Caco-2 (cell line): ENCODE results near the gene NIPSNAP3A. TPM values are rescaled to one million over a fixed set of nuclear protein-coding genes. Genes with fewer than 3 reads are reported as not detected.

ENCODE experiments used
- BruUV-seq: library from RNA; stranded (reverse); fragments of 400-500 nt; replicated peaks from 2 replicates; lab custom pipeline; 2021; lab: Mats Ljungman, UMichigan
- CTCF ChIA-PET: fragments of 300-600 bp; sonication (Branson Sonifier 250); formaldehyde crosslinking; loops from one replicate; lab custom pipeline; 2022; ENCODE audit warnings: antibody characterized with exemption; lab: Charles Lee
- POLR2A ChIA-PET: fragments of 300-600 bp; sonication (Branson Sonifier 250); formaldehyde crosslinking; loops from one replicate; lab custom pipeline; 2022; ENCODE audit warnings: antibody characterized with exemption; lab: Charles Lee
- DNase-seq, 2 experiments: peaks; one replicate each; pipeline versions ENCODE4 v3.0.0 to v3.0.0-alpha.2; 2020 to 2022
- H3K27me3 ChIP-seq: replicated peaks from 2 replicates; pipeline ENCODE4 v1.6.0; 2011; ENCODE audit warnings: low read length; ENCODE audit not compliant: control insufficient read depth, insufficient read depth
- H3K36me3 ChIP-seq: 2 replicates; pipeline ENCODE4 v1.5.1; 2011; ENCODE audit warnings: low read length; ENCODE audit not compliant: control insufficient read depth, insufficient read depth
- H3K4me1 ChIP-seq: fragments of 250-450 bp; sonication (Bioruptor Pico); 2 replicates; pipeline ENCODE4 v1.5.1; 2020; ENCODE audit warnings: mild to moderate bottlenecking
- H3K4me3 ChIP-seq: 2 replicates; pipeline ENCODE4 v1.5.1; 2011; ENCODE audit warnings: low read depth, mild to moderate bottlenecking, control low read depth, low read length
- H3K9me3 ChIP-seq: fragments of 250-450 bp; sonication (Bioruptor Pico); 2 replicates; pipeline ENCODE4 v1.5.1; 2020; ENCODE audit warnings: mild to moderate bottlenecking, moderate library complexity
- H3K27ac Mint-ChIP-seq: one replicate; pipeline ENCODE4 v1.8.0; 2022; ENCODE audit warnings: mixed read lengths; ENCODE audit not compliant: unreplicated experiment
- H3K27me3 Mint-ChIP-seq: one replicate; pipeline ENCODE4 v1.8.0; 2022; ENCODE audit warnings: mixed read lengths; ENCODE audit not compliant: insufficient read depth, unreplicated experiment
- H3K36me3 Mint-ChIP-seq: one replicate; pipeline ENCODE4 v1.8.0; 2022; ENCODE audit warnings: mild to moderate bottlenecking, mixed read lengths; ENCODE audit not compliant: insufficient read depth, unreplicated experiment
- H3K4me1 Mint-ChIP-seq: one replicate; pipeline ENCODE4 v1.8.0; 2022; ENCODE audit warnings: low read depth, mixed read lengths; ENCODE audit not compliant: unreplicated experiment
- H3K4me3 Mint-ChIP-seq: one replicate; pipeline ENCODE4 v1.8.0; 2022; ENCODE audit warnings: mild to moderate bottlenecking, moderate library complexity, mixed read lengths; ENCODE audit not compliant: unreplicated experiment
- H3K9me3 Mint-ChIP-seq: one replicate; pipeline ENCODE4 v1.8.0; 2022; ENCODE audit warnings: mixed read lengths; ENCODE audit not compliant: unreplicated experiment
- intact Hi-C: fragments of 100-400 bp; cut with micrococcal nuclease; formaldehyde crosslinking; loops from one replicate; pipeline ENCODE4 v1.10.0; 2022; ENCODE audit not compliant: unreplicated experiment
- total RNA-seq: library from RNA; stranded (reverse); gene quantifications from 2 replicates; pipeline ENCODE4 v1.2.3, GENCODE V29; 2022
- TF ChIP-seq, protein P1 (sequence below), 2 experiments: fragments of 200-600 bp in 1 of 2; IDR thresholded peaks; 1 replicate in 1 of 2; 2 replicates in 1 of 2; pipeline versions ENCODE4 v1.5.1 to v1.8.0; 2011 to 2022; ENCODE audit warnings: antibody characterized with exemption in 1 of 2, control low read depth in 1 of 2, inconsistent platforms in 1 of 2, low read depth in 1 of 2, low read length in 1 of 2, mild to moderate bottlenecking in 1 of 2, moderate library complexity in 1 of 2; ENCODE audit not compliant: insufficient read depth in 1 of 2, severe bottlenecking in 1 of 2, unreplicated experiment in 1 of 2

Gene NIPSNAP3A
- total RNA-seq, 1 experiment from 2014 or later, result 19.0 TPM

DNA sequence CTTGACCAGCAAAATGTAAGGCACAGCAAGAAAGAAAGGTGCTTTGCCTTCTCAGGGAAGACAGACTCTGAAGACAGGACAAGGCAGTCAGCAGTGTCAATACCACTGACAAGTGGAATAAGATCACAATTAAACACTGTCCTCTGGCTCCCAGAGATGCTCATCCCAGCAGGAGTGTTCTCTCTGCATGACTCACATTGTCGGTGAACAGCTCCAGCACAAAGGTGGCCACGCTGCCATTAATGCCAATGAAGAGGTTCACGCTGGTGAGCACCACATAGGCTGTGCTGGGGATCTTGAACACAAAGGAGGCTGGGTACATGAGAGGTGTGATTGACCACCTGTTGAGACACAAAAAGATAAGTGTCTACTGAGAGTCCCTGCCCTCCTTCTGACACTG is 48.4 kb downstream of the NIPSNAP3A start:
- BruUV-seq, result no TSS peak
- intact Hi-C loops, result no loop called here
- H3K4me3 ChIP-seq, result no peak overlapping the region
- no peak overlapping the region for H3K4me3 Mint-ChIP-seq
- no peaks in the 10 kb centered on the region for H3K27me3 ChIP-seq
- CTCF ChIA-PET, result interaction anchor here (0.6 kb wide), 1 partner anchor 297 kb away, joined by 3 read pairs; no protein-coding TSS in a partner anchor
- no peak overlapping the region for H3K27ac Mint-ChIP-seq
- peaks cover 27% of the 10 kb centered on the region for H3K36me3 Mint-ChIP-seq
- no peak for DNase-seq
- peaks cover 5% of the 10 kb centered on the region for H3K36me3 ChIP-seq
- TF ChIP-seq, protein P1, sequence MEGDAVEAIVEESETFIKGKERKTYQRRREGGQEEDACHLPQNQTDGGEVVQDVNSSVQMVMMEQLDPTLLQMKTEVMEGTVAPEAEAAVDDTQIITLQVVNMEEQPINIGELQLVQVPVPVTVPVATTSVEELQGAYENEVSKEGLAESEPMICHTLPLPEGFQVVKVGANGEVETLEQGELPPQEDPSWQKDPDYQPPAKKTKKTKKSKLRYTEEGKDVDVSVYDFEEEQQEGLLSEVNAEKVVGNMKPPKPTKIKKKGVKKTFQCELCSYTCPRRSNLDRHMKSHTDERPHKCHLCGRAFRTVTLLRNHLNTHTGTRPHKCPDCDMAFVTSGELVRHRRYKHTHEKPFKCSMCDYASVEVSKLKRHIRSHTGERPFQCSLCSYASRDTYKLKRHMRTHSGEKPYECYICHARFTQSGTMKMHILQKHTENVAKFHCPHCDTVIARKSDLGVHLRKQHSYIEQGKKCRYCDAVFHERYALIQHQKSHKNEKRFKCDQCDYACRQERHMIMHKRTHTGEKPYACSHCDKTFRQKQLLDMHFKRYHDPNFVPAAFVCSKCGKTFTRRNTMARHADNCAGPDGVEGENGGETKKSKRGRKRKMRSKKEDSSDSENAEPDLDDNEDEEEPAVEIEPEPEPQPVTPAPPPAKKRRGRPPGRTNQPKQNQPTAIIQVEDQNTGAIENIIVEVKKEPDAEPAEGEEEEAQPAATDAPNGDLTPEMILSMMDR (IDR thresholded peaks at IDR 0.05; ENCODE audit: insufficient read depth in 1 of 2, low read depth in 1 of 2, low read length in 1 of 2, severe bottlenecking in 1 of 2, unreplicated experiment in 1 of 2), result no peak
- no peaks in the 10 kb centered on the region for H3K9me3 ChIP-seq
- no peaks in the 10 kb centered on the region for H3K27me3 Mint-ChIP-seq
- H3K9me3 Mint-ChIP-seq, result no peaks in the 10 kb centered on the region
- no peaks in the 10 kb centered on the region for H3K4me1 Mint-ChIP-seq
- POLR2A ChIA-PET, result no interaction called here
- no peaks in the 10 kb centered on the region for H3K4me1 ChIP-seq

DNA sequence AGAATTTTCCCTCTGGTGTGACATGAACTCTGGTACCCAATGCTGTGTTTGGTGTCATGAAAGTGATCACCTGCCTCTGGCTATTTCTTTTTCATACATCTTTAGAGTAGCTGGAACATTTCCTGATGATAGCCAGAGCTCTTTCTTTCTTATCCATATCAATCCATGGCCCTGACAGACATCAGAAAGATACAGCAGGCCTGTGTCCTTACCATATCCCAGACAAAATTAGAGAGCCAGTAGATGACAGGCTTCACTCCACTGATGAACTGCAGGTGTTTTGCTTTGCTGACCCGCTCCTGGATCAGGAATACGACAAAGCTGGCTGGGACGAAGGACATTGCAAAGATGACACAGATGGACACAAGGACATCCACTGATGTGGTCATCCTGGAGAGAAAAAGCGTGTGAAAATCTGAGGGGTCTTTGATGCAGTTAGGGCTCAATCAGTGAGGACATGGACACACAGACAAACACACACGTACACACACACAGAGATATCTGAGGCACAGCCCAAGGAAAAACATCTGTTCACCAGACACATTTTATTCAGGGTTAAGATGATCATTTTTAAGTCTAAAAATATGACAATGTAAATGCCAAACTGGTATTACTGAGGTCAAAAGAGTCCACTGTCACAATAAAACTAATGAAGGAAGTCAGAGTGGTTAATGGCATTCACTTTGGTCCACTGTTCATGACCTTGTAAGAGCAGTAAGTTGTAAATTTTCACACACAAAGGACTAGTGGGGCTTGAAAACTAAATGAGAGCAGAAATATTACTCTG is 50.9 kb downstream of the NIPSNAP3A start:
- H3K4me3 Mint-ChIP-seq, result no peak overlapping the region
- CTCF ChIA-PET, result no interaction called here
- BruUV-seq, result no TSS peak
- intact Hi-C loops, result no loop called here
- H3K4me1 Mint-ChIP-seq, result no peaks in the 10 kb centered on the region
- Histone ChIP-seq H3K27me3 (no peaks in the 10 kb centered on the region), H3K36me3 (peaks cover 1% of the 10 kb centered on the region), H3K9me3 (no peaks in the 10 kb centered on the region), H3K4me3 (no peak overlapping the region), H3K4me1 (no peaks in the 10 kb centered on the region)
- TF ChIP-seq, protein P1 (IDR thresholded peaks at IDR 0.05; ENCODE audit: insufficient read depth in 1 of 2, low read depth in 1 of 2, low read length in 1 of 2, severe bottlenecking in 1 of 2, unreplicated experiment in 1 of 2), result no peak
- DNase-seq, result no peak
- H3K9me3 Mint-ChIP-seq, result no peaks in the 10 kb centered on the region
- H3K27me3 Mint-ChIP-seq, result no peaks in the 10 kb centered on the region
- peaks cover 10% of the 10 kb centered on the region for H3K36me3 Mint-ChIP-seq
- POLR2A ChIA-PET, result no interaction called here
- H3K27ac Mint-ChIP-seq, result no peak overlapping the region

DNA sequence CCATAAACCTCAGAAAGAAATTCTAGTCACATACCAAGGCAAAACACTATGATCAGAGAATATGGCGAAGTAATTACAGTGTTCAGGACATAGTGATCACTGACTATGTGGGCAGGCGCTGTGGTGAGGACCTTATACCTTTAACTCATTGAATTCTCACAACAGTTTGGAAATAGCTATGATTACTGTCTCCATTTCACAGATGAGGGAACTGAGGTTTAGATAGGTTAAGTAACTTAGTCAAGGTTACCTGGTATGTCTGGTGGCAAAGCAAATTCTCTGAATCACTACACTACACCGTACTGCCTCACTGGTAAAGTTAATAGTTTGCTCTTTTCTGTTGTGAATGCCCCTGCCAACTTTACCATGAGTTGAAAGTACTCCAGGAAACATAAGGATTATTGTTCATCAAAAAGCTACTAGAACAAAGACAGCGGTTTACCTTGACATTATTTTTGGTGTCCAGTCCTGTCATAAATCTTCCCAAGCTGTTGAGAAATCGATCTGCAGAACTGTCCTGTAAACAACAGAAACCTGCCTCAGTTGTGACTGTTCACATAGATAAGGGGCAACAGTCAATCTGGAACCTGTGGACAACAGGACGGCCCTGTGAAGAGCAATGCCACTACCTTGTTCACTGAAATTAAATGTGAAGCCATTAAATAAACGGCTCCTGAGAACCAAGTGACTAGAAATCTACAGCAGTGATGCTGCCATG is 52.7 kb downstream of the NIPSNAP3A start:
- BruUV-seq, result no TSS peak
- intact Hi-C loops, result no loop called here
- no peaks in the 10 kb centered on the region for H3K9me3 Mint-ChIP-seq
- peaks cover 10% of the 10 kb centered on the region for H3K36me3 Mint-ChIP-seq
- ChIA-PET POLR2A (no interaction called here), CTCF (no interaction called here)
- H3K4me1 ChIP-seq, result no peaks in the 10 kb centered on the region
- H3K36me3 ChIP-seq, result peaks cover 2% of the 10 kb centered on the region
- no peak overlapping the region for H3K27ac Mint-ChIP-seq
- DNase-seq, result no peak
- H3K9me3 ChIP-seq, result no peaks in the 10 kb centered on the region
- no peak overlapping the region for H3K4me3 ChIP-seq
- TF ChIP-seq, protein P1 (IDR thresholded peaks at IDR 0.05; ENCODE audit: insufficient read depth in 1 of 2, low read depth in 1 of 2, low read length in 1 of 2, severe bottlenecking in 1 of 2, unreplicated experiment in 1 of 2), result no peak
- no peaks in the 10 kb centered on the region for H3K27me3 Mint-ChIP-seq
- H3K27me3 ChIP-seq, result no peaks in the 10 kb centered on the region
- H3K4me3 Mint-ChIP-seq, result no peak overlapping the region
- no peaks in the 10 kb centered on the region for H3K4me1 Mint-ChIP-seq
